Measurements from ENCODE around the gene PREP.

The PREP gene

DNA sequence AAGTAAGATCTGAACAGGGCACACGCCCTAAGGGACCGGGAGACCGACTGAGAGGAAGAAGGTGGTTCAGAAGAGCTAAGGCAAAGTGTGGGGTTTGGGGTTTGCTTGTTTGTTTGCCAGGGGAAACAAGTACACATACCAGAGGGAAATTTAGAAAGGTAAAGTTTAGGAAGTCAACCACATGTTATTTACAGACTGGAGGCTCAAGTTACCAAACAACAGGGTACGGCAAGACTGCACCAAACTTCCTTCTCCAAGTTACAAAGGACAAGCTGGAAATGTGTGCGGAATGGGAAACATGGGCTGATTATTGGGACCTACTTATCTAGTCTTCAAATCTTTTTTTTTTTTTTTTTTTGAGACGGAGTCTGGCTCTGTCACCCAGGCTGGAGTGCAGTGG, 11.2 kb downstream of the PREP start:
- no peak for DNase-seq

DNA sequence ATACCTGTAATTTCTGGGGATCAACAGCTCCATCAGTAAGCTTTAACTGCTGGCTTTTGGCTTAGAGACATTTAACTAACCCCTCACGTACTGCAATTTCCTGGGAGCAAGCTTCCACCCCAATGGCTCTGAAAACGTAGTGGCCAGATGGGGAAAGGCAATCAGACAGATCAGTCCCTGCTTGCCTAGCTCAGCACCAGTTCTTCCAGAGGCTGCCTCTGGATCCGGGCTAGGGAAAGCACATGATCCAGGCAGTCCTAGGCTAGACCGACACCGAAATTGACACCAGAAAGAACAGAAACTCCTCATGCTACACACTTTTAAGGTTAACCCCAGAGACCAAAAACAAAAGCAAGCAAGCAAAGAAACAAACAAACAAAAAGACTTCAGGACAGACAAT, 13.3 kb downstream of the PREP start:
- no peak for DNase-seq

DNA sequence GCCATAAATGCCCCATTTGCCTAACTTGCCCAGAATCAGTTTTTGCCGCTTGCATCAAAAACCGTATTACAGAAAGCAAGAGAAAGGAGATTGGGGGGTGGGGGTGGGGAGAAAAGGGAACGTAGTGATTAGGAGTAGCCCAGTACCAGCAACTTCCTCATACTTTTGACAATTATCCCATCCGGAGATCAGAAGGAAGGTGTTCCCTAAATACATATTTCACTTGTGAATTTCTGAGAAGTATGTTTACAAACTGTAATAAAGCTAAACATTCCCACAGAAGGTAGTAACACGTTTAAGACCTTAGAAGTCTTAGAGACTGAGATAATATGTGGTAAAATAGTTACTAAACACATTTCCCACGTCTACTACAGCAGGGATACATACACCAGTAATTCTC, 14.5 kb downstream of the PREP start:
- DNase-seq: no peak

DNA sequence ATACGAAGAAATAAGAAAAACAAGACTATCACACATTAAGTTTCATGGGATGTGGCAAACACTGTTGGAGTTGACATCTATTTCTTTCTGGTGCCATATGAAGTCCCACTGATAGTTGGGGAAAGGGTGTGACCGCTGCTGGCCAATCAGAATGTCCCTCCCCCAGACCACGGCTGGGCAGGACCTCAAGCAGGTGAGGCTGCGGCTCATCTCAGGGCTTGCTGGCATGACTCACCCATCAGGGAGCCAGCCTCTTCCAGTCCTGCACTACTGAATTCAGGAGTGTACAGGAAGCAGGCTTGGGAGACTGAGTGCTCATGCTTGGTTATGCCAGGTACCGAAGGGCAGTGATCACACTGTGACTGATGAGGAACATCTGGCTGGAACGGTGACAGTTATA, 18.9 kb downstream of the PREP start:
- DNase-seq: no peak

DNA sequence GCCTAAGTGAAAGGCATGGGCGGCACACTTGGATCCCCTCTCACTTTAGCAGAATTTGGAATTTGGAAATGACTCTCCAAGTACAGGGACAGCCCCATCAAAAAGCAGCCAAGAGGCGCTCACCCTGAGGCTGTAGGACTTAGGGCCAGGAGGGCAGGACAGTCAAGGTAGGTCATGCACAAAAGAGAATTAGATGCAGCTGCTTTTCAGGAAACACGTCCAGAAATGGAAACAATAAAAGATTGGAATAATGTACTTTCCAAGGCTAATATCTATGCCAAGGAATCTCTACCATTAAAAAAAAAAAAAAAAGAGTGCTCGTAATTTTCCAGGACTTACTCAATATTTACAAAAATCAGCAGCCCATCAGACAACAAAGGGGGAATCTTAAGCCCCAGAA, 19.9 kb downstream of the PREP start:
- DNase-seq: no peak

DNA sequence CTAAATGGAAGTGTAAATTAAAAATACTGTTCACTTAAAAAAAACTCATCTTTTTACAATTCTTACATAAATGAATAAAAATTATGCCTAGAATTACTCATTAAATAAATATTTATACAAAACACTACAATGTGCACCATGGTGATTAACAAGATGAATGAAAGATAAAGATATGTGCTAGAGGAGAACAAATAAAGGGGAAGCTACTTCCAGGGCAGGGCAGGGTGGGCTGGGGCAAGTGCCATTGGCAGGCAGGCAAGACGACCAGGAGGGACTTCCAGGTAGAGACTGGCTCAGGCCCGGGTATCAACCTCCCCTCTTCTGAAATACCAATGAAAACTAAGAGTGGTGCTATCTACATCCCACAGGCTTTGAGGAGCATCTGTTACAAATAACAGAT, 20.4 kb downstream of the PREP start:
- DNase-seq: no peak

DNA sequence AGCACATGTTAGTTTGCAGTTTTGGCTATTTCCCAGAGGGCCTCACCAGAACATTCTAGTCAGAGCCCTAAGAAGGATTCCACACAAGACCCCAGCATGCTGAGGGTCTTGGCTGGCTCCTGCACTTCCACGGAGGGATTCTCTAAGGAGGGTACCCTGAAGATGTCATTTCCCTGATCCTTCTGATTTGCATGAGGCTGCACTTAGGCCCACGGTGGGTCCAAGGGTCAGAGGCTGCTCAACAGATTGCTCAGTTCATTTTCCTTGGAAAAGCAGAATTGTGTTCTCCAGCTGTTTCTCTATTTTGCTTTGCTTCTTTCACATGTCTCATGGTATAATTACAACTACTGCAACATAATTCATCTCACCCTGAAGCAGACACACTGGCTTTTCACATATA, 22.2 kb downstream of the PREP start:
- no peak for DNase-seq

DNA sequence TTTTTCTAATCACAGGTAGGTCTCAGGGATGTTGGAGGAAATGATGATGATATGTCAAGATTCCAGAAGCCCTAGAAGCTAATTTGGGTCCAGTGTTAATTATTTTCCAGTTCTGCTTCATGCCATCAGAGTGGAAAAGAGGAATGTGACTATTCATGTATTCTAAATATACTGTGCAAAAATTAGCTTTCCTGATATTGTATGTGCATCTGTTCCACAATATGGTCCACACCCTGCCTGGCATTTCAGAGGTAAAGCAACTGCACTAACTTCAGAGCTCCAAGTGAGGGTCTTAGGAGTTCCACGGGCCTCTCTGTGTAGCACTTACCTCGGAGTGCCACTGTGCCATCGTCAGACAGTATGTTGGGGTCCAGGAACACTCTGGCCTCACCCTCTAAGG, 27.1 kb downstream of the PREP start:
- DNase-seq: no peak

DNA sequence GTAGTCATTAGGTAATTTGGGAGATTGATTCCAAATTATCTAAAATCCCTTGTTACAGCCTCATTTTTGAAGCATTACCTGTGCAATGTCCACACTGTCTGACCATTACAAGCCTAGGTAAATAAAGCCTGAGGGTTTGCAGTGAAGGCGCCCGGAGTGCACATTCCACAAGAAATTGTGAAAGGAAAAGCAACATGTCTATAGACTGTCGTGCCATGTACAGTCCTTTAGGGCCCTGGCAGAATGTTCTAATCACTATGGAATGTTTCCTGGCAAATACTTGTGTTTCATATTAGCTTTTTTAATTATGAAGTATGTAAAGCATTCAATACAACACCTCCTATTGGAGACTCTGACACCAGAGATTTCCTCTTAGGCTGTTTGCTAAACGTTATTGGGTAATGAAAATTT, 28.9 kb downstream of the PREP start:
- no peak for DNase-seq

DNA sequence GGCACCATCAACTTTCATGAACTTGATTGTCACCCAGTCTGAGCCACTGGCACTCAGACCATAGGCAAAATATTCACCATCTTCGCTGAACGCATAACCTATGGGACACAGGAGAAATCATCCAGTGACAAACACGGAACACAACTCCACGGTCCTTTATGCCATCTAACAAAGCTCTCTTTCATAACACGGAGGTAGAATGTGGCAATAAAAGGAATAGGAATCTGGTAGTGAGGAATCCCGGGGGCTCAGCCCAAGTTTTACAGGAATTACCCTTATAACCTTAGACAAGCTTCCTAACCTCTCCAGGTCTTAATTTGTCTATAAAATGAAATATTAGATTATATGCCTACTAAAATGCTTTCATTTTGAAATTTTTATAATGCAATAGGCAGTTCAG, 29.4 kb downstream of the PREP start:
- no peak for DNase-seq

DNA sequence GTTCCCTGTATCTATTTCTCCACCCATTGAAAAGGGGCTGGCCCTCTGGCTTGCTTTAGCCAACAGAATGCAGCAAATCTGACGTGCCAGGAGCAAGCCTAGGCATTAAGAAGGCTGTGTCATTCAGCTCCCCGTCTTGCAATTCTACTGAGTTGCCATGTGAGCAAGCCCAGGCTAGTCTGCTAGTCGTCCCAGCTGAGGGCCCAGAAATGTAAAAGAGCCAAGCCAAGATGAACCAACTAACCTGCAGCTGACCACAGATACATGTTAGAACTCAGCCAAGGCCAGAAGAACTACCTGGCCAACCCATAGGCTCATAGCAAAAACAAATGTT, 30.1 kb downstream of the PREP start:
- no peak for DNase-seq

DNA sequence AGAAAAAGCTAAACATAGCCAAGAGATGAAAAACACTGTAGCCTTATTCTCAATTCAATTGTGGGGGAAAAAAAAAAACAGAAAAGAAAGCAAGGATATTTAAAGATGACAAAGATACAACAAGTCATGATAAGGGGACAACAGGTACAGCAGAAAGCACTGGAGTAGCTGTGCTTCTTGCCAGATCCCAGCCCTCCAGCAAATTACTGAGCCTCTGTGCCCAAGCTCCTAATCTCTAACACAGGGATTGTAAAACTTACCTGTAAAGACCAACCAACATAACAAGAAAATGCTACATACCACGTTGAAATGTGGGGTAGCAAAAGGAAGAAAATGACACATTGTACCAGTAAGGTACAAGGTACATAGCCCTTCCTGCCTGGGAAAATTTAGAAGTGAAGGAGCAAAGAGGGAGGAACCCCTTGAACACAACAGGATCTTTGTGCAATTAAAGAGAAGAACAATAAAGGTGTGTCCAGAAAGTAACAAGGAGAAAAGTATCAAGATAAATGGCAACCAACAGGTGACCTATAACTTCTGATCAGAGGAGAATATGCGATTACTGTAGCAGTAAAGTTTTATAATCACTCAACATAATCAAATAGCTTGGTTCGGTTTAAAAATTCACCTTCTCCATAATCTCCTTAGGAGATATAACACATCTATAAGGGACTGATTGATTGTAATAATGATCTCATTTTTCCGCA, 30.6 kb downstream of the PREP start:
- DNase-seq: no peak

DNA sequence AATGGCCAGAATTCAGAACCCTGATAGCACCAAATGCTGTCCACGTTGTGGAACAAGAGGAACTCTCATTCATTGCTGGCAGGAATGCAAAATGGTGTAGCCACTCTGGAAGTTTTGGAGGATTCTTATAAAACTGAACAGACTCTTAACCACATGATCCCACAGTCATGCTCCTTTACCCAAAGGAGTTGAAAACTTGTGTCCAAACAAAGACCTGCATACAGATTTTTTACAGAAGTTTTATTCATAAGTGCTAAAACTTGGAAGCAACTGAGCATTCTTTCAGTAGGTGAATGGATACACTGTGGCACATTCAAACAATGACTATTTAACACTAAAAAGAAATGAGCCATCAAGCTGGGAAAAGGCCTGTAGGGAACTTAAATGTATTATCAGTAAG, 32.5 kb downstream of the PREP start:
- DNase-seq: no peak

DNA sequence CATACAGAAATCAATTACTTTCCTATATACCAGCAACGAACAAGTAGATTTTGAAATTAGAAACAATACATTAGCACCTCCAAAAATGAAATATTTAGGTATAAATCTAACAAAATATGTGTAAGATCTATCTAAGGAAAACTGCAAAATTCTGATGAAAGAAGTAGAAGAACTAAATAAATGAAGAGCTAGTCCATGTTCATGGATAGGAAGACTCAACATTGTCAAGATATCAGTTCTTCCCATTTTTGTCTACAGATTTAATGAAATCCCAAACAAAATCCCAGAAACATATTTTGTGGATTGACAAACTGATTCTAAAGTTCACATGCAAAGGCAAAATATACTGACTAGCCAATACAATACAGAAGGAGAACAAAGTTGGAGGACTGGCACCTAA, 33.7 kb downstream of the PREP start:
- no peak for DNase-seq

DNA sequence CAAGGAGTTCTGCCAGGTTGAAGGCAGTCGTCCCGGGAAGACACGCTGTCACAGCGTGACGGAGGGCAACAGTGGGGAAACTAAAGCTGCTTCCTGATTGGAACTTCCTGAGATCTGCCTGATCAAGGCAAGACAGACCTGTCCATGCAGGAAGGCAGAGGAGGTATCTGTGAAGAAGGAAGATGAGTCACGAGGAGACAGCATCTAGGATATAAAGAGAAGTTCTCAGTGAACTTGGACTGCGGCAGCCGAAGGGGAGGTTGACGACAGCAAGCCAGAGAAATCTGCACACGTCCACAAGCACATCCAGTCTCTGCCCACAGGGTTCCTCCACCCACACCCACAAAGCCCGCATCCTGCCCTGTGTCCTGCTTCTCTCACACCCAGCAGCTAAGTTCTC, 38.6 kb downstream of the PREP start:
- DNase-seq: no peak

DNA sequence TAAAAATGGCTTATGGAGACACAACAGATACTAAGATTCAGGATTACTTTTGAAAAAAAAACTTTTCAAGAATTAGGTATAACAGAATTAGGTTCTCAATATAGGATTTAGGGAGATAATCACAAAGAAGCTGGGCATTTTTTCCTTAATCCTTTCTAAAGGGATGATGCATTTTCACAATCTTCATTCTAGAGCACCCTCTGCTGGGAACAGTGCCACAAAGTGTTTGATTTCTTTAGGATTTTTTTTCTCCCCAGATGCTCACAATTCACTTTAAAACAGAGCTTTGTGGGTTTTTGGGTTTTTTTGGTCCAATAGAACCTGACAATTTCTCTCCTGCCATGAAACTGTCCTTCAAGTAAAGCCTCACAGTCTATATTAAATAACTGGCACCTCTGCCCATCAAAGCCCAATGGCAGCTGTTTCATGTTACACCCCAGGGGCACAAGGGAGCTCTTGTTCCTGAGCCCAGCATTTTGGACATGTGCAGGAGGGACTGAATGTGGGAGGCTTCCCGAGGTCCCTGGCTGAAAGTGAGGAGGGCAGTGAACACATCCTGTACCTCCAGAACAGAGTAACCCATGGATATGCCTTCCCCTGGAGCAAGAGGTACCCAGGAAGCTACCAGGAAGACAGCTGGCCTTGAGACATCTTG, 39.7 kb downstream of the PREP start:
- DNase-seq: no peak

DNA sequence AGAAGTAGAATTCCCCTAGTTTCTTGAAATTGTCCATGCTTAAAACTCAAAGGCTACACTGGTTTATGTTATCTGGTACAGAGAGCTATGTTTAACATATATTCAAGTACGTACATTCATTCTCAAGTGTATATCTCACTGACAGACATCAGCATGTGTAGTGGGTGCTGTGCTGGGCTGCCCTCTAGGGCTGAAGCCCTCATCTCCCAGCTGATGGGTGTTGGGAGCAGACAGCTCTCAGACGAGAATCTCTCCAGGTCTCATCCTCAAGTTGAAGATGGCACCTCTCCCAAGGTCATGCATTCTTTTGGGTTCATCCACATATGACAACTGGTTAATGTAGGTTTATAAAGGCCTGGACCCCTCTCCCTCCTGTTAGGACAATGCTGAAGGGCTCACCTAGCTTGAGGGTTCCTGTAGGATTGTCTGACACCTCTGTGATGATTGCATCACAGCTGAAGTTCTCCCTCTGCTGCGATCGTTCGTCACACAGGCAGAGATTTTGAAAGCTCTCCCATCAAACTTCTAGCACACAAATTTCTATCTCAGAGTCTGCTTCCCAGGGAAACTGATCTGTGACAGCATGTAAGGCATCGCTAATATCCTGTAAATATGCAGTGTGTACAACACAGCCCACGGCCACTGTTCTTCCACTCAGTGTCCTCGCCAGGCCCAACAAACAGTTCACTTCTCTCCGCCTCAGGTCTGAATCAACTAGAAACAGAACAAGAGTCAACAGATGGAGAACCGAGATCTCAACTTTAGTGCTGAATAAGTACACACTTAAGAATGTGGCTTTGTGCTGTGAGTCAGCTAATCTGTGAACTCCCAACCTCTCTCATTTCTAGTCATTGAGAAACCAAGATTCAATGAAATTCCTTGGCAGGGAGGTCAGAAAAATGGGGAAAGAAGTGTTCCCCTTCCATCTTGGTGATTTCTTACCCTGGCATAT, 43.2 kb downstream of the PREP start:
- DNase-seq: no peak

DNA sequence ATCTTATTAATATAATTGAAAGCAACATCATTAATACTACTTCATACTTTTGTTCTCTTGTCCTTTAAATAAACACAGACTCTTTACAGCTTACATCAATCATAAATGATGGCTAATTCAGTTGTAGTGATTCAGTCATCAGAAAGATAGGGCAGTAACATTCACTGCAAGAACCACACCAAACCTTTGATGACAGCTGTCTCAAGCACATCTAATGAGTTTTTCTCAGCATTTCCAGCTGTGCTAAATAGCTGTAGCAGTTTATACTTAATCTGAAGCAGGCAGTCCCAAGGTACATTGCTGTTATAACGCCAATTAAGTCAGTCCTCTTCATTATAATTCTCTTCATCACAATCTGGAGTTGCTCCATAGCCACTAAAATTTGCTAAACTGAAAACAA, 45.7 kb downstream of the PREP start:
- DNase-seq: no peak

DNA sequence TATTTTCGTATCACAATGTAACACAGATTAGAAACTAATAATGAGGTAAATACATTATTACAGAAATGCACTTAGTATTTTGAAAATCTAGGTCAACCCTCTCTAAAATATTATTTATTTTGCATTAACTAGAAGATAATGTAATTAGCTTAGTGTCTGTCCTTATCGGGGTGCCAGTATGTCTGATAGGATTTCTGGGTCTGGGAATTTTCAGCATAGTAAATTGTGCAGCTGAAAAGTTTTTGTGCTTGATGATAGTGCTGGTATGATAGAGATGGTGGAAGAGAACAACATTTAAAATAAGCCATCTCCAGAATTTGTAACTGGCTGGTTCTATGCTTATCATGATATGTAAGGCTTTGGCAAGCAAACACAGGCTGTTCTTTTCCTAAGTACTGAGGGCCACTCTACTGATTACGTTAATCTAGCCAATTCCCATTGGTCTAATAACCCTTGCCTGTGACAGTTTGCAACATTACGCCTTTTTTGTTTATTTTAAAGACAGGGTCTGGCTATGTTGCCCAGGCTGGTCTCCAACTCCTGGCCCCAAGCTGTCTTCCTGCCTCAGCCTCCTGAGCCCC, 50.8 kb downstream of the PREP start:
- no peak for DNase-seq

DNA sequence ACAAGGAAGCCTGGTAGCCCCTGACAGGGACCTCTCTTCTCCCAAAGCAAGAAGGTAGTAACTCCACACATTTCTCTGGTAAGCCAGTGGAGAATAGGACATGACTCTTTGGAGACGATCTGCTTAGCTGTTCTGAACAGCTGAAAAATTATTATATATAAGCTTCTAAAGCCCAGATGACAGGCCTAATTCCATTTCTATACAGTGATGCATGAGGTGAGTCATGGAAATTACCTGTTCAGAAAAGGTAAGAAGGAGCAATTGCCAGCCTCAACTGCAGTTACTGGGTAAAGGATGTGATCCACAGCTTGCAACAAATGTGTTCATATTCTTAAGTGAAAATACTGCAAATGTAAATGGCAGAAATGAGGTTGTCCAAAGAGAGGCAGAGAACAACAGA, 54.0 kb downstream of the PREP start:
- DNase-seq: no peak

DNA sequence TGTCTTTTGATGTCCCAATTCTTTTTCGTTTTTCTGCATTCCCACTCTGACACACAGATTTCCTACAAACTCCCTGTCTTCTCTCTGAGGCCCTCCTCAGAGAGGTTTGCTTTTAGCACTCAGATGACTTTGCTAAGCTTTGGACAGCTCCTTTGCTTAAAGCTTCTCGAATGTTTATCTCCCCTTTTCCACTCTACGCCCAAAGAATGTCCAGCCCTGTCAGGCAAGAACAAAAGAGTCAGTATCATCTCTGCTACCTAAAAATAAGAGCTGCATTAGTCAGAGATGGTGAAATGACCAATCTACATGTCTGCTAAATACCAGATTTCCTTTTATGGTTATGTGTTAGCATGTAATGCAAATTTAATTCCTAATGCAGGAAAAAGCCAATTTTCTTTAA, 56.8 kb downstream of the PREP start:
- no peak for DNase-seq

DNA sequence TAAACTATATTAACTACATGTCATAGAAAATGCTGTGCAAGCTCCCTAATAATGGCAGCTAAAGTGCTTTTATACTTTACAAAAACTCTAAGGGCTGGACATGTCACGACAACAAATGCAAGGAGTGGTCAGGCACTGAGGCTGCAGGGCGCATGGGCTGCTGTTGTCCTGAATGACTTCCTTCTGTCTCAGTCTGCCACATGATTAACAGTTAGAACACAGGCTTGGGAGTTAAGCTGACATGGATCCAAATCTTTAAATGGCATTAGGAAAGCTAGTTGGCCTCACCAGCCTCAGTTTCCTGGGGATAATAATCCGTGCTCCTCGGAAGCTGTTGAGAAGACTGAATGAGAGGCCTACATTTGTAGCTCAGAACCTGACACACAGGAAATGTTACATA, 57.4 kb downstream of the PREP start:
- DNase-seq: no peak

DNA sequence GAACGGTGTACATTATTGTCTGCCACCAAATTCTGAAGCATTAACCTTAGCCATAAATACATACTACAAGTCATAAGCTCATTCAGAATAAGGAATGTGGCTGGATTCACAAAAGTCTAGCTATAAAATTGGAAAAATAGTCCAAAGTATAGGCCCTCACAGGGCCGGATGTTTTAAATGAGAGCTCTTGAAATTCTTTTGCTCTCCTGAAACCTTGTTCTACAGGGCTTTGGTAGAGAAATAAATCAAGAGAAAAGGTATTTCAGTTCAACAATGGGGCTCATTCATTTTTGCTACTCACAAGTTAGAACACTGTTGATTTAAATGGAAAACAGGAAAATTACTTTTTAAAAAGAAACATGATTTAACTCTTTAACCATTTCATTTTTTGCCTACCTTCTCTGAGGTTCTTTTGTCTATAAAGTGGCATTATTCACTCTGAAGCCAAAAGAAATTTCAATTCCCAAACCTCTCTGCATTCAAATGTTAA, 58.0 kb downstream of the PREP start:
- DNase-seq: no peak
